Upper lobe of right lung (tissue), 1 donor: Measurements from ENCODE around the gene SYK. TPM values are rescaled to one million over a fixed set of nuclear protein-coding genes. Genes with fewer than 3 reads are reported as not detected.

Experiments
- ATAC-seq: fragments of 200-7000 bp; cut with Tn5 transposase; one replicate; pipeline ENCODE4 v1.9.1; 2020; ENCODE audit warnings: mild to moderate bottlenecking, moderate library complexity
- DNase-seq: peaks from one replicate; pipeline ENCODE4 v3.0.0-alpha.2; 2020
- H3K27ac ChIP-seq: fragments of 200-600 bp; one replicate; pipeline ENCODE4 v1.8.0; 2022
- H3K27me3 ChIP-seq: fragments of 200-600 bp; one replicate; pipeline ENCODE4 v1.8.0; 2022; ENCODE audit warnings: mild to moderate bottlenecking
- H3K36me3 ChIP-seq: fragments of 200-600 bp; one replicate; pipeline ENCODE4 v1.8.0; 2022
- H3K4me1 ChIP-seq: fragments of 200-600 bp; one replicate; pipeline ENCODE4 v1.8.0; 2022
- H3K4me3 ChIP-seq: fragments of 200-600 bp; one replicate; pipeline ENCODE4 v1.8.0; 2022; ENCODE audit warnings: mild to moderate bottlenecking
- H3K9me3 ChIP-seq: fragments of 200-600 bp; one replicate; pipeline ENCODE4 v1.8.0; 2022
- CTCF ChIP-seq: fragments of 200-600 bp; IDR thresholded peaks from one replicate; pipeline ENCODE4 v1.8.0; 2022; ENCODE audit warnings: antibody characterized with exemption
- intact Hi-C: fragments of 100-400 bp; cut with DNase I; formaldehyde crosslinking; loops from one replicate; pipeline ENCODE4 v1.11.0; 2022
- total RNA-seq: library from RNA; stranded (reverse); fragmentation: NEBNext Ultra II Directional; extraction: Animal tissue kit (Norgen Biotek cat#: 25700); gene quantifications from one replicate; pipeline ENCODE4 v1.2.1, GENCODE V29; 2021
- donor health status: DM: no; HTN: yes; CAD: no; lungs with severe emphysema.

The SYK gene
- total RNA-seq, 1 donor from 2014 or later = 63.8 TPM

DNA sequence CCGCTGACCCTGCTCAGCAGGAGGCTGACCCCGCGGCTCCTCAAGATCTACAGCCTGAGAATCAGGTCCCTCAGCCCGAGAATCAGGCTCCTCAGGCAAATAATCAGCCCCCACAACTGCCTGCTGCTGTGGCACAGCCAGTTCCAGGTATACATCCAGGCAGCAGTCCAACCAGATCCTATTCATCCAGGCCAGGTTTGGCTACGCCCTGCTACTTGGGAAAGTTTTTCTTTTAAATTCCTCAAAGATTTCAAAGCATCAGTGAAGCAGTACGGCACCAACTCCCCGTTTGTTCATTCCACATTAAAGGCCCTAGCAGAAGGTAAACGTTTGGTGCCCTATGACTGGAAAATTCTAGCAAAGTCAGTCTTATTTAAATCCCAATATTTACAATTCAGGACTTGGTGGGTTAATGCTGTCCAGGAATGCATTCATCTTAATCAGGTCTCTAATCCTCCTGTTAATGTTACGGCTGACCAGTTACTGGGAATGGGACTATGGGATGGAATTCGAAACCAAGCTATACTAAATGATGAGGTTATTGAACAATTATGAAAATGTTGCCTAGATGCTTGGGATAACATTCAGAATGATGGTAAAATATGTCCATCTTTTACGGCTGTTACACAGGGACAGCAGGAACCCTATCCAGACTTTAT lies 102.3 kb downstream of the SYK start:
- H3K27me3 ChIP-seq = no peaks in the 10 kb centered on the region
- intact Hi-C loops = no loop called here
- ATAC-seq (no peak), DNase-seq (no peak)
- H3K36me3 ChIP-seq = no peaks in the 10 kb centered on the region
- no peak overlapping the region for H3K4me3 ChIP-seq
- no peaks in the 10 kb centered on the region for H3K9me3 ChIP-seq
- H3K27ac ChIP-seq = no peak overlapping the region
- no peak for TF ChIP-seq CTCF
- H3K4me1 ChIP-seq = no peaks in the 10 kb centered on the region

DNA sequence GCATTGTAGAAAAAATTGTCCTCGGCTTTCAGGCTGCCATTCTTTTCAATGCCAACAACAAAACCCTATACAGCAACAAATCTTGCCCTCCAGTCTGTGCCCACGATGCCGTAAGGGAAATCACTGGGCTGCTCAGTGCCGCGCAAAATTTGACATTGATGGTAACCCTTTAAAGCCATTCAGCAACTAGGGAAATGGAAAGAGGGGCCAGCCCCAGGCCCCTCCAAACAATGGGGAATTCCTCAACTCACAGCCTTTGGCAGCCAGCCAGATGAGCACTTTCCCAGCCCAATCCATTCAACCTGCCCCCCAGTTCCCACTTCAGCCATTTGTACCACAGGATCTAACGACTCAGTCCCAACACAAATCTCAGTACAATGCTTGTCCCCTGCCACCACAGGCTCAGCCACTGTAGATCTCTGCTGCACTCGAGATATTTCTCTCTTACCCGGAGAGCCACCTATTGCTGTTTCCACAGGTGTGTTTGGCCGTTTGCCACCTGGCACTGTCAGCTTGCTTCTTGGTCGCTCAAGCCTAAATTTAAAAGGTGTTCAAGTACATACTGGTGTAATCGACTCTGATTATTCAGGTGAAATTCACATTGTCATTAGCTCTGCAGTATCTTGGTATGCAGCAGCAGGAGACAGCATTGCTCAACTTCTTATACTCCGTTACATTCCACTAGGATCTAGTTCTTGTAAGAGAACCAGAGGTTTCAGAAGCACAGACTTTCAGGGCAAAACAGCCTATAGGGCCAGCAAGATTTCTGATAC lies 103.3 kb downstream of the SYK start:
- no peaks in the 10 kb centered on the region for H3K9me3 ChIP-seq
- H3K27ac ChIP-seq = no peak overlapping the region
- peak; percentile 87 for DNase-seq
- H3K4me1 ChIP-seq = no peaks in the 10 kb centered on the region
- H3K36me3 ChIP-seq = no peaks in the 10 kb centered on the region
- no peaks in the 10 kb centered on the region for H3K27me3 ChIP-seq
- H3K4me3 ChIP-seq = no peak overlapping the region
- intact Hi-C loops = no loop called here
- peak; percentile 68 for ATAC-seq
- no peak for TF ChIP-seq CTCF

- no peak for DNase-seq
- ATAC-seq = no peak
- Histone ChIP-seq H3K27me3 (no peaks in the 10 kb centered on the region), H3K27ac (no peak overlapping the region), H3K36me3 (no peaks in the 10 kb centered on the region), H3K4me1 (no peaks in the 10 kb centered on the region), H3K4me3 (no peak overlapping the region), H3K9me3 (no peaks in the 10 kb centered on the region)
- intact Hi-C loops = no loop called here
- TF ChIP-seq CTCF = no peak
Measured at GRCh38 chr9:90905822-90906221, 104.2 kb downstream of the SYK start.

DNA sequence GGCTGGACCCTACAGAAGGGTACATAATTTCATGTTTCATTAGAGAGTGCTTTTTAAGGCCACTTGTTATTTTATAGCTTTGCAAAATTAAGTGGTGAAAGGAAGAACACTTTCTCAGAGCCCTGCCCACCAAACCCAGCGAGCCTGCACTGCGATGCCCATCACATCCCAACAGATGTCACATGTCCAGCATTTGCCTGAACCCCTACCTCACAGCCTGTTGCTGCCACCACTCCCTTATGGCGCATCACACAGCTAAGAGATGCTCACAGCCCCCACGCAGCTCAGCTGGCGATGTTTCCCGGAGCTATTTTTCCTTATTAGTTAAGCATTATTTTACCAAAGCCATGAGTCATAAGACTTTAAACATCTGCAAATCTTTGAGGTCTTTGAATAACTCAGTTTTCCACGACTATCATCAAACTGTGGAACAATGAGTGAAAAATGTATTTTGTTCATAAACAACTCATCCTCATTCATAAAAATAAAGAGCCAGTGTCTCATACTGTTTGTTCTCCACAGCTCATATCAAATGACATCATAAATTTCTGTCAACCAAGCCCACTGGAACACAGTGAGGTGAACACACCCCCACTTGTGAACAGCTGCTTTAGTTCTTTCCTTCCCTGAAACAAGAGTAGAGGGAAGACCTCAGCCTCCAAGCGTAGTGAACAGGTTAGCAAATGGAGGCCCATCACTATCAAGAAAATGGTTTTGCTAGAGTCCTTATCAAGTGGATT lies 104.9 kb downstream of the SYK start:
- no peak overlapping the region for H3K27ac ChIP-seq
- no peaks in the 10 kb centered on the region for H3K27me3 ChIP-seq
- TF ChIP-seq CTCF = no peak
- H3K36me3 ChIP-seq = no peaks in the 10 kb centered on the region
- H3K4me3 ChIP-seq = no peak overlapping the region
- H3K9me3 ChIP-seq = no peaks in the 10 kb centered on the region
- no peak for ATAC-seq
- no peaks in the 10 kb centered on the region for H3K4me1 ChIP-seq
- DNase-seq = no peak
- intact Hi-C loops = no loop called here

- H3K36me3 ChIP-seq = no peaks in the 10 kb centered on the region
- no peaks in the 10 kb centered on the region for H3K4me1 ChIP-seq
- H3K4me3 ChIP-seq = no peak overlapping the region
- DNase-seq (no peak), ATAC-seq (no peak)
- H3K9me3 ChIP-seq = no peaks in the 10 kb centered on the region
- H3K27ac ChIP-seq = no peak overlapping the region
- TF ChIP-seq CTCF = no peak
- intact Hi-C loops = no loop called here
- no peaks in the 10 kb centered on the region for H3K27me3 ChIP-seq
Measured at GRCh38 chr9:90907056-90907445, 105.4 kb downstream of the SYK start.
